HG03432 (cell line): ENCODE data around the gene C10orf143.

ENCODE experiments used
- ATAC-seq: cut with Tn5 transposase; IDR thresholded peaks from one replicate; pipeline ENCODE4 v1.9.1; 2021; ENCODE audit warnings: mild to moderate bottlenecking, moderate library complexity; ENCODE audit not compliant: unreplicated experiment

Gene C10orf143

DNA sequence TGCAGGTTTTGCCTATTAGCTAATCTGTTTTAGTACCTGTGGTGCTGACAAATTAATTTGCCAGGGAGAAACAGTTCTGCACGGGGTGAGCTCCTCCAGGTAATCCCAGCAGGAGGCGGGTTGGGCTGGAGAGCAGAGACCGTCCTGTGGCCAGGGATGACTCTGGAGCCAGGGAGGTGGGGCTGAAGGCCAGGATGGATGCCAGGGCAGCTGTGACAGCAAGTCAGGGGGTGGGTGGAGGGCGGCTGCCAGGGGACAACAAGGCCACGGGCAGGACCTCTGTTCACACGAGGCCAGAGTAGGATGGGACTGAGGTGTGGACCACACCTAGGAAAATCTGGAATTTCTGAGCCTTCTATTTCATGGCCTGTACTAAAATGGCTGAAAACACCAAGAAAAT is 48.9 kb downstream of the C10orf143 start:
- no peak for ATAC-seq

DNA sequence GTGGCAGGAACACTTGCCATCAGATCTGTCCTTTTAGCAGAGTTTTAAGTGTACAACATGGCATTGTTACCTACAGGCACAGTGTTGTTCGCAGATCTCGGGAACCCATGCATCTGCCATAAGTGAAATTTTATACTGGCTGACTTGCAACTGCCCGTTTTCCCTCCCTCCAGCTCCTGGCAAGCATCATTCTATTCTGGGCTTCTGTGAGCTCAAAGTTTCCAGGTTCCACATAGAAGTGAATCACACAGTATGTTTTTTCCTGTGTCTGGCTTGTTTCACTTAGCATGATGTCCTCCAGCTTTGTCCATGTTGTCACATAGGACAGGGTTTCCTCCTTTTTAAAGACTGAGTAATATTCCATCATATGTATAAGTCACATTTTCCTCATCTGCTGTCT is 56.6 kb downstream of the C10orf143 start:
- ATAC-seq = no peak

- no peak for ATAC-seq
Measured at GRCh38 chr10:130053561-130053960, 57.1 kb downstream of the C10orf143 start.

DNA sequence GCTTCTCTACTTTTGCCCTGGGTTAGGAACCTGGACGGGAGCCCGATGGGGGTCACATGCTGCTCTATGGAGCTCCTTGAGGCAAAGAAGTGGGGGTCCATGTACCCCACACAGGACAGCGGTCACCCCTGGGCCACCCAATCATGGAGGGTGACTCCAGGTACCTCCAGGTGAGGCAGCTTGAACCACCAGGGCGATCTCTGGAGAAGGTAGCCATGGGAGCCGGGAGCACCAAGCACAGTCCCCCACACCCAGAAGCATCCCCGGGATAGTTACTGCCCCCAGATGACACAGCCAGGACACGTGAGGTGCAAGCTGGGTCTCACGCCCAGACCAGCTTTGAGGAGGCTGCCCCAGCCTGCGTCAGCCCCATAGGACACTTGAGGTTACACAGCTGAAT is 58.4 kb downstream of the C10orf143 start:
- no peak for ATAC-seq

GRCh38 chr10:130050721-130051120 is 59.9 kb downstream of the C10orf143 start:
- no peak for ATAC-seq

DNA sequence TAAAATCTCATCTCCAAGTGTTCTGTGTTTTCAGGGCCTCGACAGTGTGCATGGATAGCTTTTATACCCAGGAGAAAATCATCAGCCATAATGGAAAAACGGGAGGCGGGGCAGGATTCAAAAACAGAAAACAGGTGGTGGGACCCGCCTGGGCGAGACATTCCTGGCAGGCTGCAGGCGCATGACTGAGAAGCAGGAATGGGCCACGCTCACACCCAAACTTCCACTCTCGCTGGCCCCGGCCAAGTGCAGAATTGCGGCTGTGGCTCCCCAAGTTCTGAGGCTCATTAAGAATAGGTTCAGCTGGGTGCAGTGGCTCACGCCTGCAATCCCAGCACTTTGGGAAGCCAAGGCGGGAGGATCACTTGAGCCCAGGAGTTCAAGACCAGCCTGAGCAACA is 60.6 kb downstream of the C10orf143 start:
- ATAC-seq = no peak

DNA sequence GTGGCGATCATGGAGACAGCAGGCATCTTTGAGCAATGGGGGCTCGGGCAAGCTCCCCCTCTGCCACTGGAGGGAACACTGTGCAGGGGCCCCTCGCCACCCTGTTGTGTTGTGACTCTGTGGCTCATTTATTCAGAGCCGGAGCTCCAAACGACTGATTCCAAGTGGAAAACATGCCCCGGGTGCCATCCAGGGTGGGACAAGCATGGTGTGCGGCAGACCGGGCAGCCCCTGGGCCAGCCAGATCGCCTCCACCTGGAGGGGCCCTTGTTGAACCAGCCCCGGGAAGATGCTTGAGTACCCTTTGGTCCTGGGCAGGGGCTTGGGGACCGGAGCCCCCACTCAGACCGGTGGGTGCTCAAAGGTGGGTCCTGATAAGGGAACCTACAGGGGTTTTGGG is 61.4 kb downstream of the C10orf143 start:
- no peak for ATAC-seq

- no peak for ATAC-seq
Measured at GRCh38 chr10:130048081-130048480, 62.5 kb downstream of the C10orf143 start.

DNA sequence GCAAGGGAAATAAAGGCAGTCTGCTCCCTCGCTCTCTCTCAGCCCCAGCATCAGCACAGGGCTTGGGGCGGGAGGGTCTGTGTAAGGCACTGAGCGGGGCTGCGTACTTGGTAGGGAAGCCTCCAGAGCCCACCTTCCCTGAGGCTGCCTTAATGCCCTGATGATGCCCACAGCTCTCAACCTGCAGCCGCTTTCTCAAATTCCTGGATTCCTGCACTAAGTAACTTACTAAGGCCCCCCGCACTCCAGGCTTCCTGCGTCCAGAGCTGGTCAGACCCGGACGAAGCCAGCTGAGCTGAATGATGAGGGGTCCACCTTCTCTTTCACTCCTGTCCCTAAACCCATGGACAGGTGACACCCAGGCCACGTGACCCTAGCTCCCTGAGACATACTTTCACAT is 63.3 kb downstream of the C10orf143 start:
- no peak for ATAC-seq

DNA sequence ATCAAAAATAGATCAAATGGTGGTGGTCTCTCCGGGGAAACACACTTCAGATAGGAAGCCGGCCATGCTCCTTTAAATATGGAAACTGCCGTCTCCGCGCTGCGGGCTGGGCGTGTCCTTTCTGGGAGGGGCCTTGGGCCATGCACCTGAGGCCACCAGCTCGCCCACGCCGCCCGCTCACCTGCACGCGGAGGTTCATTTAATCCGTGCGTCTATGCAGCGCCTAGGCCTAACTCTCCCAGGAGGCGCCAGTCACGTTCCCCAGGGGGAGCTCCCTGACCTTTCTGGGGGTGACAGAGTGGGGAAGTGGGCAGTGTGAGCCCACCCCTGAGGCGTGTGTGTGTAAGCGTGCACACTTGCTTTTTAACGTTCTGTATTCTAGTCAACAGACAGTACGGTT is 64.0 kb downstream of the C10orf143 start:
- no peak for ATAC-seq

GRCh38 chr10:130045801-130046321 is 64.8 kb downstream of the C10orf143 start:
- no peak for ATAC-seq

- ATAC-seq = no peak
Measured at GRCh38 chr10:130045091-130045652, 65.5 kb downstream of the C10orf143 start.

DNA sequence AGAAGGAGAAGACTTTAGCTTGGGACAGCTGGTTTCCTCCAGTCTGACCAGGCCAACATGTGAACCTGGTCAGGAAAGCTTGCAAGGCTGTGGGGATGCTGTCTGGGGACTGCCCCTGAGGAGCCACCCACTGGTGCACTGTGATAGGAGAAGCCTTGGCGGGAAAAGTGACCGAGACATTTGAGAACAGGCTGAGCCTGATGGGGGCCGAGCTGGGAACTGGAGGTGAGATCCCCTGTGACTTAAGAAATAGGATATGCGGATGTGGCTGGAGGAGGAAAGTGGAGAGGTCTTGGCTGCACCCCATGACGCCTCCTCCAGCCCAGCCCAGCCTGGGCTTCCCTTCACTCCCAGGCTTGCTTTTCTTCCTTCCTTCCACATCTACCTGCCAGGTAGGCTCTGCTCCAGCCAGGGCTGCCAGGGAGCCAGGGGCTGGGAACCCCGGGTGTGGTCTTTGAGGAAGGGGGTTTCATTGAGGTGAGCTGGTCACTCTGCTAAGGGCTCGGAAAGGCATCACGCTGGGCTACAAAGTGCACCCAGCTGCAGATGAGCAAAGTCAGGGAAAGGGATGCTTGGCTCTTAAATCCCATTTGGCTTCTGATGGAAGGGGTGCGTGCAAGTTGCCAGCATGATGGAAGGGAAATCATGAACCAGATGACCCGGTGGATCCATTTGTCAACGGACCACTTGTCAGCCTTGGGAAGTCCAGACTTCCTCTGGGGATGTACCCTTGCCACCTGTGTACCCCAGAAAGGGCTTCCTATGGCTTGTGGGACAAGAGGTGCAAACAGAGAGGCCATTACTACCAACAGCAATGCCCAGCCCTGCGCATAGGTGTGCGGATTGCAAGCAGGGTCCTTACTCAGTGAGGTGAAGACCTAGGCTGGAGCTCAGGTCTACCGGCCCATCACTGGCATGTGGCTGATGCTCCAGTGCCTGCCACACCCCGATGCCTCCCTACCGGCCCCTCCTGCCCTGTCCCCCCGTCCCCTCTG is 66.3 kb downstream of the C10orf143 start:
- no peak for ATAC-seq

GRCh38 chr10:130043491-130043890 is 67.1 kb downstream of the C10orf143 start:
- no peak for ATAC-seq

DNA sequence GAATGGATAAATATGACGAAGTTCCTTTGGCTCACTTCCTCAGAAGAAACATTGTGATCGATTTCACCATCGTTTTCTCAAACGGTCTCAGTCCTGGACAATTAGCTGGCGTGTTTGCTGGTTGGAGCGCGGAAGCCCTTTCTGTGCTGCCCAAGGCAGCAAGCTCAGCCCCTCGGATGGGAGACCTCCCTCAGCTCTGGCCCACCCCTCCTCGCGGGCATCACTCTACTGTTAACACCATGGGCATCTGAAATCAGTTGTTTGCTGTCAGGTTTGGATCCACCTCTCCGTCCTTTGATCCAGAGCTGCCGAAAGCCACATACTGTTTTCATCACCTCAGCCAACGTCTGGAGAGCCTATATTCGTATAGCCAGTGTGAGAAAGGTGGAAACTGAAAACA is 68.2 kb downstream of the C10orf143 start:
- ATAC-seq = no peak

- ATAC-seq = no peak
Measured at GRCh38 chr10:130041451-130042371, 68.9 kb downstream of the C10orf143 start.

DNA sequence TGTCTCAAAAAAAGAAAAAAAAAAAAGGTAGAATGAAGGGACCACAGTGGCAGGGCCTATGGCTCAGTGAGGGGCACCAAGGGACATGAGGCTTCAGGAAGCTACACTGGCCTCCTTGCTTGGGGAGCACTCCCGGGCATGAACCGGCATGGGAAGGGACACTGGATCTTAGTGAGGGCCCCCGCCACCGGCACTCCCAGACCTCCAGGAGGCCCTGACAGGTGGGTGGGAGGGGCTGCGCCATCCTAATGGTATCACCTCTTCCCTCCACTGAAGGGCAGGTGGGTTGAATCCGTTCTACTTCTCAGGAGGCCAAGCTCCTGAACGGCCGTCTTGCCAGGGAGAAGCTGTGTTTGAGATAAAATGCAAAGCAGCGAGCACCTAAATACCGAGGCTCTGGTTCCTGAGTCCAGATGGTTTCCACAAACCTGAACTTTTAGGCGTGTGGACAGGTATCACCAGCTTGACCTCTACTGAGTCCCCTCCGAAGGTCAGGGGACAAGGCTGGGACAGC is 69.8 kb downstream of the C10orf143 start:
- ATAC-seq = no peak

GRCh38 chr10:130040351-130040750 is 70.3 kb downstream of the C10orf143 start:
- no peak for ATAC-seq

- ATAC-seq = no peak
Measured at GRCh38 chr10:130039141-130039540, 71.5 kb downstream of the C10orf143 start.

DNA sequence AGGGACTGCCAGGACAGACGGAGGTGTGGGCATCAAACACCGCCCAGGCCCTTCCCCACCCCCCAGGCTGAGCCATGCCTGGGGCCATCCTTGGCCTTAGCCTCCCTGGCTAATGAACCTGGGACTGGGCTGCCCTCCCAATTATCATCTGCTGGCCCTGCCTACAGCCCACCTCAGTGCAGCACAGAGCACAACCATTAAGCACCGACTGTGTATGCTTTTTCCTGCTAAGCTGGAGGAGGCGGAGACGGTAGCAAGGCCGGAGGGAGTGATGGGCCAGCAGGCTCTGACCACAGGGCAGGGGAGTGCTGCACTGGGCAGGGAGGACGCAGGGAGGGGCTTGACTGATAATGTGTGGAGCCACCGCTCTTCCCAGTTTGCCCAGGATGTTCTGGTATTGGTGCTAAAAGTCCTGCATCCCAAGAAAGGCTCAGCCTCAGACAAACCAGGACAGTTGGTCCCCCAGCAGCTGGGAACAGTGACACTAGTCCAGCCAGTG is 72.0 kb downstream of the C10orf143 start:
- no peak for ATAC-seq
